Lower lobe of right lung (tissue), 2 donors: ENCODE measurements around the gene TMEM132E. TPM values are rescaled to one million over a fixed set of nuclear protein-coding genes. Genes with fewer than 3 reads are reported as not detected.

ENCODE experiments used
- ATAC-seq, 2 donors: fragments of 200-7000 bp; cut with Tn5 transposase; one replicate each; pipeline ENCODE4 v1.9.1; 2020 to 2022; ENCODE audit warnings: mild to moderate bottlenecking in 2 of 2, moderate library complexity in 2 of 2
- DNase-seq: peaks from one replicate; pipeline ENCODE4 v3.0.0-alpha.2; 2020
- H3K27ac ChIP-seq: fragments of 200-600 bp; one replicate; pipeline ENCODE4 v1.8.0; 2022
- H3K27me3 ChIP-seq: fragments of 200-600 bp; one replicate; pipeline ENCODE4 v1.8.0; 2022; ENCODE audit warnings: low read depth
- H3K36me3 ChIP-seq: fragments of 200-600 bp; one replicate; pipeline ENCODE4 v1.8.0; 2022; ENCODE audit warnings: mild to moderate bottlenecking
- H3K4me1 ChIP-seq: fragments of 200-600 bp; one replicate; pipeline ENCODE4 v1.8.0; 2022
- H3K4me3 ChIP-seq: fragments of 200-600 bp; one replicate; pipeline ENCODE4 v1.8.0; 2022; ENCODE audit warnings: mild to moderate bottlenecking
- H3K9me3 ChIP-seq: fragments of 200-600 bp; one replicate; pipeline ENCODE4 v1.8.0; 2022
- CTCF ChIP-seq: fragments of 200-600 bp; IDR thresholded peaks from one replicate; pipeline ENCODE4 v1.8.0; 2022; ENCODE audit warnings: antibody characterized with exemption, mild to moderate bottlenecking
- intact Hi-C: fragments of 100-400 bp; cut with DNase I; formaldehyde crosslinking; loops from one replicate; pipeline ENCODE4 v1.11.0; 2022
- total RNA-seq: library from RNA; stranded (reverse); fragmentation: NEBNext Ultra II Directional; extraction: Animal tissue kit (Norgen Biotek cat#: 25700); gene quantifications from one replicate; pipeline ENCODE4 v1.2.1, GENCODE V29; 2021
- donor health status: DM: no; HTN: yes; CAD: no; lungs with severe emphysema.

TMEM132E gene
- total RNA-seq, 1 donor from 2014 or later = 0.53 TPM

GRCh38 chr17:34622862-34623623 is 43.7 kb downstream of the TMEM132E start:
- H3K27ac ChIP-seq = no peak overlapping the region
- TF ChIP-seq CTCF = no peak
- H3K36me3 ChIP-seq = no peaks in the 10 kb centered on the region
- H3K4me3 ChIP-seq = no peak overlapping the region
- no peaks in the 10 kb centered on the region for H3K9me3 ChIP-seq
- no peak for ATAC-seq
- peaks cover 51% of the 10 kb centered on the region for H3K27me3 ChIP-seq
- no peaks in the 10 kb centered on the region for H3K4me1 ChIP-seq
- no peak for DNase-seq
- intact Hi-C loops = no loop called here

GRCh38 chr17:34623856-34624766 is 44.7 kb downstream of the TMEM132E start:
- peaks cover 61% of the 10 kb centered on the region for H3K27me3 ChIP-seq
- no peak for TF ChIP-seq CTCF
- no peaks in the 10 kb centered on the region for H3K36me3 ChIP-seq
- intact Hi-C loops = no loop called here
- H3K27ac ChIP-seq = no peak overlapping the region
- H3K4me1 ChIP-seq = no peaks in the 10 kb centered on the region
- ATAC-seq (no peak), DNase-seq (no peak)
- H3K4me3 ChIP-seq = no peak overlapping the region
- H3K9me3 ChIP-seq = no peaks in the 10 kb centered on the region

GRCh38 chr17:34624767-34625383 is 45.5 kb downstream of the TMEM132E start:
- intact Hi-C loops = no loop called here
- H3K4me3 ChIP-seq = no peak overlapping the region
- no peaks in the 10 kb centered on the region for H3K36me3 ChIP-seq
- DNase-seq (no peak), ATAC-seq (no peak)
- no peaks in the 10 kb centered on the region for H3K9me3 ChIP-seq
- H3K27ac ChIP-seq = no peak overlapping the region
- no peak for TF ChIP-seq CTCF
- peaks cover 62% of the 10 kb centered on the region for H3K27me3 ChIP-seq
- no peaks in the 10 kb centered on the region for H3K4me1 ChIP-seq

- peaks cover 68% of the 10 kb centered on the region for H3K27me3 ChIP-seq
- intact Hi-C loops = no loop called here
- no peaks in the 10 kb centered on the region for H3K4me1 ChIP-seq
- no peak overlapping the region for H3K4me3 ChIP-seq
- TF ChIP-seq CTCF = no peak
- ATAC-seq = no peak
- peak; percentile 42 for DNase-seq
- no peak overlapping the region for H3K27ac ChIP-seq
- H3K36me3 ChIP-seq = no peaks in the 10 kb centered on the region
- no peaks in the 10 kb centered on the region for H3K9me3 ChIP-seq
Observed at GRCh38 chr17:34626121-34626681, 46.8 kb downstream of the TMEM132E start.

- H3K27me3 ChIP-seq = peaks cover 68% of the 10 kb centered on the region
- no peak for TF ChIP-seq CTCF
- no peaks in the 10 kb centered on the region for H3K36me3 ChIP-seq
- intact Hi-C loops = no loop called here
- DNase-seq (peak; percentile 9), ATAC-seq (no peak)
- H3K9me3 ChIP-seq = no peaks in the 10 kb centered on the region
- H3K27ac ChIP-seq = no peak overlapping the region
- no peaks in the 10 kb centered on the region for H3K4me1 ChIP-seq
- no peak overlapping the region for H3K4me3 ChIP-seq
Observed at GRCh38 chr17:34628879-34629278, 49.5 kb downstream of the TMEM132E start.
